Caki2 (cell line): Measurements from ENCODE around the gene PHACTR4. TPM values are rescaled to one million over a fixed set of nuclear protein-coding genes. Genes with fewer than 3 reads are reported as not detected.
"Not testable (repeated sequence)": the region's sequence is repeated elsewhere in the genome, so short reads cannot be mapped to it uniquely, and the experiment has no call there.

Source experiments
- DNase-seq: peaks from one replicate; pipeline ENCODE4 v3.0.0-alpha.2; 2015; ENCODE audit warnings: low read depth
- in situ Hi-C: cut with HindIII; loops from 2 replicates; pipeline ENCODE4 v1.10.0; 2016; ENCODE audit warnings: low sequenced_read_pairs, low pct_unique_long_range_greater_than_20kb, mixed read lengths
- total RNA-seq: library from RNA; depleted of rRNA; stranded (reverse); fragments of >200 nt; shearing (Covaris generic); gene quantifications from 2 replicates; pipeline ENCODE4 v1.2.3, GENCODE V29; 2014; ENCODE audit warnings: low replicate concordance

The PHACTR4 gene
- total RNA-seq, 1 experiment from 2014 or later: 4.2 TPM

DNA sequence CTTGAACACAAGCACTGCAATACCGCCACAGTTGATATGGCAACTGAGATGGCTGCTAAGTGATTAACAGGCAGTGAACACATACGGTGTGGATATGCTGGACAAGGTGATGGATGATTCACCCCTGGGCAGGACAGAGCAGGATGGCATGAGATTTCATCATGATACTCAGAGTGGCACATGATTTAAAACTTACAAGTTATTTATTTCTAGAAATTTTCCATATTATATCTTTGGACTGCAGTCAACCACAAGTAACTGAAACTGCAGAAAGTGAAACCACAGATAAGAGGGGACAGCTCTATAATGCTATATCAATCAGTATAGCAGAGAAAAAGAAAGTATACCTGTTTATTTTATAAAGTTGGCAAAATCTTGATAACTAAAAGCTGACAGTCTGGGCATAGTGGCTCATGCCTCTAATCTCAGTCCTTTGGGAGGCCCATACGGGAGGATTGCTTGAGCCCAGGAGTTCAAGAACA, 47.9 kb downstream of the PHACTR4 start:
- DNase-seq: peak; percentile 79
- in situ Hi-C loops: loop anchor here (10.0 kb wide), 1 partner anchor 163 kb away; the partner anchor contains the start of gene SESN2

- DNase-seq: no peak
- in situ Hi-C loops: loop anchor here (10.0 kb wide), 1 partner anchor 163 kb away; the partner anchor contains the start of gene SESN2
Observed at GRCh38 chr1:28417926-28418637, 48.5 kb downstream of the PHACTR4 start.

GRCh38 chr1:28421744-28422143, 52.2 kb downstream of the PHACTR4 start:
- in situ Hi-C loops: no loop called here
- DNase-seq: no peak

DNA sequence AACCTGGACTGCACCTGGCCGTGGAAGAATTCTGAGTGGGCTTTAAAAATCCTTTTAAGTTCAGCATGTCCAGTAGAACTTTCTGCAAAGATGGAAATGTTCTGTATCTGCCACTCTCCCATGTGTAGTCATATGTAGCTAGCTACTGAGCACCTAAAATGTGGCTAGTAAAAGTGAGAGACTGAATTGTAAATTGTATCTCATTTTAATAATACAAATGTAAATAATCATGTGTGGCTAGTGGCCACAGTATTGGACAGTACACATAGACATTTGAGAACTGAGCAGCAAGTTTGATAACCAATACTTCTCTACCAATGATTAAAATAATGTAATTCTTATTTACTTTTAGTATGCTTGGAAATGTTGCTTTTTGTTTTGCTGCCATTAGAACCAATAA, 57.3 kb downstream of the PHACTR4 start:
- DNase-seq: no peak
- in situ Hi-C loops: no loop called here

- no peak for DNase-seq
- in situ Hi-C loops: no loop called here
Observed at GRCh38 chr1:28428012-28428411, 58.5 kb downstream of the PHACTR4 start.

DNA sequence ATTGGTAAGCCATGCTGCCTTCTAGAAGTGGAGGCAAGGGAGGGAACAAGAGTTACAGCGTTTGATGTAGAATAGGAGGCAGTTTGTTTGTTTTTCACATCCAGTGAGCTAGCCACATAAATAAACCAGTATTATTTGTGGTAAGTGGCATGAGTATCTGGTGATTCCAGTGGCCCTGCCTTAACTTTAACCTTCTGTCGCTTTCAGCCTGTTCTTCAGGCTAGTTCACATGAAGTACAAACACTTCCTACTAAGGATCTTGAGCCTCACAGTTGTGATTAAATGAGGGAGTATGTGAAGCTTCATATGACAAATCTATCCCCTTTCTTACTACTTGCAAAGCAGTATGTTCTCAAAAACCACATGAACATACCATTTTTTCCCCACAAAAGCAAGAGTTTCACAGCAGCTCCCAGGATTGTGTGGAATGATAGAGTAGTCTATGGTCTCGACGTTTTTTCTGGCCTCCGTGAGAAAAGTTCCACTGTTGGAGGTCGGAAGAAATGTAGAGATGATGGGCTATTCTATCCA, 59.5 kb downstream of the PHACTR4 start:
- DNase-seq: no peak
- in situ Hi-C loops: no loop called here

DNA sequence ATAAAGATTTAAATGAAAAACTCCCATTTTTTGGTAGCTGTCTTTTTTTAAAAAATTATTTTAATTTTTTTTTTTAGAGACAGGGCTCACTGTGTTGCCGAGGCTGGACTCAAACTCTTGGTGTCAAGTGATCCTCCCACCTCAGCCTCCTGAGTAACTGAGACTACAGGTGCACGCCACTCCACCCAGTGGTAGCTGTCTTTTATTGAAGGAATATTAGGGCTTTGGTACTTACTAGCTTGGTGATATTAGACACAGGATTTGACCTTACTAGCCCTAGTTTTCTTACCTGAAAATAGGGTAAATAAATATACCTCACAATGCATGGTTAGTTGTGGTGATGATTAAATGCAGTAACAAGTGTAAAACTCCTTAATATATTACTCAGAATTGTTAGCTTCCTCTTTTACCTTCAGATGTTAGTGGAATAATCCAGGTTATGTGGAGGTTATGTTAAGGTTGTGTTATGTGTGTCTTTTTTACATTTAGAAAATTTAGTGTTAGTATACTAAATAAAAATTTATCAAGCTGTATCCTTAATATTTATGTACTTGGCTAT, 66.8 kb downstream of the PHACTR4 start:
- no peak for DNase-seq
- in situ Hi-C loops: no loop called here

GRCh38 chr1:28437264-28437923, 67.9 kb downstream of the PHACTR4 start:
- DNase-seq: peak; percentile 82
- in situ Hi-C loops: no loop called here

GRCh38 chr1:28437924-28438699, 68.6 kb downstream of the PHACTR4 start:
- in situ Hi-C loops: no loop called here
- DNase-seq: peak; percentile 91

- DNase-seq: no peak
- in situ Hi-C loops: no loop called here
Observed at GRCh38 chr1:28439320-28439719, 69.8 kb downstream of the PHACTR4 start.

DNA sequence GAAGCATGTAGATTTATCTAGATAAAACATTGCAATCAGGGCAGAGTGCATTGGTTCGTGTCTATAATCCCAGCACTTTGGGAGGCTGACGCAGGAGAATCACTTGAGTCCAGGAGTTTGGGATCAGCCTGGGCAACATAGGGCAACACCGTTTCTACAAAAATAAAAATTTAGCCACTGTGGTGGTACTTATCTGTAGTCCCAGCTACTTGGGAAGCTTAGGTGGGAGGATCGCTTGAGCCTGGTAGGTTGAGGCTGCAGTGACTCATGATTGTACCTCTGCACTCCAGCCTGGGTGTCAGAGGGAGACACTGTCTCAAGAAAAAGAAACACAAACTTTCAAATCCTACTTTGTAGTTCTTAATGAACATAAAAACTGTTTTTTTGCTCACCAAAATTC, 72.1 kb downstream of the PHACTR4 start:
- in situ Hi-C loops: no loop called here
- no peak for DNase-seq

DNA sequence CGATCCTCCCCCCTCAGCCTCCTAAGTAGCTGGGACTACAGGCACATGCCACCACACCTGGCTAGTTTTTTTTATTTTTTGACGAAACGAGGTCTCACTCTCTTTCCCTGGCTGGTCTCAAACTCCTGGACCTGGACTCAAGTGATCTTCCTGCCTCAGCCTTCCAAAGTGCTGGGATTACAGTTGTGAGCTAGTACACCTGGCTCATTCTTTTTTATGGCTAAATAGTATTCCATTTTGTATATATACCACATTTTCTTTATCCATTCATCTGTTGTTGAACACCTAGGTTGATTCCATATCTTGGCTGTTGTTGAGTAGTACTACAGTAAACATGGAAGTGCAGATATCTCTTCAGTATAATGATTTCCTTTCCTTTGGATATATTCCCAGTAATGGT, 74.0 kb downstream of the PHACTR4 start:
- in situ Hi-C loops: no loop called here
- no peak for DNase-seq

GRCh38 chr1:28447679-28448078, 78.1 kb downstream of the PHACTR4 start:
- in situ Hi-C loops: no loop called here

DNA sequence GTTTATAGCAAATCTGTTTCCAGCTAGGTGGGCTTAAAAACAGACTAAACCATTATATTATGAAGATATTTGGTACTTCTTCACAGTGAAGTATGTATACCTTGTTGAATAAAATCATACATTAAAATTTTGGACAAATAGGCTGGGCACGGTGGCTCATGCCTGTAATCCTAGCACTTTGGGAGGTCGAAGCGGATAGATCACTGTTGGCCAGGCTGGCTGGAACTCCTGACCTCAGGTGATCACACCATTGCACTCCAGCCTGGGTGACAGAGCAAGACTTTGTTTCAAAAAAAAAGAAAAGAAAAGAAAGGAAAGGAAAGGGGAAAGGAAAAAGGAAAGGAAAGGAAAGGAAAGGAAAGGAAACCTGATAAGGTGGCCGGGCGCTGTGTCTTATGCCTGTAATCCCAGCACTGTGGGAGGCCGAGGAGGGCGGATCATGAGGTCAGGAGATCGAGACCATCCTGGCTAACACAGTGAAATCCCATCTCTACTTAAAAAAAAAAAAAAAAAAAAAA, 78.6 kb downstream of the PHACTR4 start:
- in situ Hi-C loops, DNase-seq: not testable (repeated sequence)

More at GRCh38 chr1:28447679-28448078, 78.1 kb downstream of the PHACTR4 start:
- no peak for DNase-seq

- in situ Hi-C loops: no loop called here
- peak; percentile 68 for DNase-seq
Observed at GRCh38 chr1:28449904-28450303, 80.4 kb downstream of the PHACTR4 start.

DNA sequence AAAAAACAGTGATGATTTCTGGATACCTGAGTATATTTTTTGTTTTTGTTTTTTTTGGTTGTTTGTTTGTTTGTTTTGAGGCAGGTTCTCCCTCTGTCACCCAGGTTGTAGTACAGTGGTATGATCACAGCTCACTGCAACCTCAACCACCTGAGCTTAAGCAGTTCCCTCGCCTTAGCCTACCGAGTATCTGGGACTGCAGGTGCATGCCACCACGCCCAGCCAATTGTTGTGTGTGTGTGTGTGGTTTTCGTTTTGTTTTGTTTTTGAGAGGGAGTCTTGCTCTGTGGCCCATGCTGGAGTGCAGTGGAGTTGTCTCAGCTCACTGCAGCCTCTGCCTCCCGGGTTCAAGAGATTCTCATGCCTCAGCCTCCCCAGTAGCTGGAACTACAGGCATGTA, 81.0 kb downstream of the PHACTR4 start:
- no peak for DNase-seq
- in situ Hi-C loops: no loop called here

DNA sequence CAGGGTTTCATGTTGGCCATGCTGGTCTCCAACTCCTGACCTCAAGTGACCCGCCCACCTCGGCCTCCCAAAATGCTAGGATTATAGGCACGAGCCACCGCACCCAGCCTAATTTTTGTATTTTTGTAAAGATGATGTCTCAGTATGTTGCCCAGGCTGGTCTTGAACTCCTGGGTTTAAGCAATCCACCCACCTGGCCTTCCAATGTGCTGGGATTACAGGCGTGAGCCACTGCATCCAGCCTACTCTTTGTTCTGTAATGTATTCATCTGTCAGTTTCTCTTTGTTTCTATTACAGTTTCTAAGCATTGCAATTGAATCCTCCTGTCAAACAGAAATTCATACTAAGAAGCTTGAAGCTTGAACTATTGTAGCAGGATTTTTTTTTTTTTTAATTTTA, 81.5 kb downstream of the PHACTR4 start:
- DNase-seq: no peak
- in situ Hi-C loops: no loop called here

DNA sequence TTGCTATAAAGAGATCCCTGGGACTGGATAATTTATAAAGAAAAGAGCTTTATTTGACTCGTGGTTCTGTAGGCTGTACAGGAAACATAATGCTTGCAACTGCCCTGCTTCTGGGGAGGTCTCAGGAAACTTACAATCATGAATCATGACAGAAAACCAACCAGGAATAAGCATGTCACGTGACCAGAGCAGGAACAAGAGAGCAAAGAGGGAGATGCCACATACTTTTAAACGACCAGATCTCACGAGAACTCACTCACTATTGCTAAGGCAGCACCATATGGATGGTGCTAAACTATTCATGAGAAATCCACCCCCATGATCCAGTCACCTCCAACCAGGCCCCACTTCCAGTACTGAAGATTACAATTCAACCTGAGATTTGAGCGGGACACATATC, 86.5 kb downstream of the PHACTR4 start:
- DNase-seq: peak; percentile 35
- in situ Hi-C loops: no loop called here
